Bone marrow (tissue), 2 donors: ENCODE measurements around the gene AHSA1.

ENCODE experiments used
- DNase-seq, 2 donors: peaks; one replicate each; lab custom pipeline; 2025; lab: John Stamatoyannopoulos, UW

The AHSA1 gene

GRCh38 chr14:77508876-77509275, 51.0 kb downstream of the AHSA1 start:
- no peak for DNase-seq

DNA sequence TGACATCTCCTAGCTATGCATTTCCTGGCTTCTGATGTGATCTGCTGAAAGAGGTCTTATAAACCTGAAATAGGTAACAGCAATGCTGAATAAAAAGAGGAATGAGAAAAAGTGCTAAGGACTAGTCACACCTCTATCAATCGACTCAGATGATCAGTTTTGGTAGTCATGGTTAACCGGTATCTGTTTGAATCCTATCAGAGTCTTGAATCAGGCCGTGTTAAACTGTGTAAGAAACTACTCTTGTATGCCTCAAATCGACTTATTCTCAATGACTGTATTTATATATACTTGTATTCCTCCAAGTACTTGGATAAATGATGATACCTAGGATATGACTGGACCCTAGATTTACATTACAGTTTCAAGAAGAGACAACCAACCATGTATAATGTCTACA, 51.5 kb downstream of the AHSA1 start:
- DNase-seq = no peak

DNA sequence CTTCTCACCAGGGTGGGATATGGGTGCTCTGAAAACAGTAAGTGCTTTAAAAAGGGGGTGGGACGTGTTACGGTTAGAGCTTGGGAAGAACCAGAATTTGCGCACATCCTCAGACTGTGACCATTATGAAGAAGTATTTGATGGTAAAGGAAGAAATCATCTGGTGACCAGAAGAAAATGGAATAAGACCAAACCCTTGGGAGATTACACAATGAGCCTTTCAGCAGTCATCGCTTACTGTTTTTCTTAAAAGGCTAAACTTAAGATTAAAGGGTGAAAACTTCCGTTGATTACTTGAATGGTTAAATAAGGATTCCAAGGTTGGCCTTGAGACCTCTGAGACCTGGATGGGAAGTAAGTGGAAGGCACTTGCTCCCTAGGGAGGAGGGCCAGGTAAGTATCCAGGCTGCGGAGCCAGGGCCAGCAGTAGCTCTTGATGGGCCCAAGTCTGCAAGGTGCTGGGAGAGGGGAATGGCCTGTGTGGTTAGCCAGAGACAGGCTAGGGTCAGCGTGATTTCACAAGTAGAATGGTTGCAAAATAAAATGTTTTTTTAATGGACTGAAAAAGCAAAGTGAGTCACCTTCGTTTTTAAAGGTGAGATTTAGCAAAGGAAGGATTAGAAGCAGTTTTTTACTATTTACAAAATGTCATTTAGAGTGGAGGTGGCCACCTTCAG, 53.7 kb downstream of the AHSA1 start:
- no peak for DNase-seq

DNA sequence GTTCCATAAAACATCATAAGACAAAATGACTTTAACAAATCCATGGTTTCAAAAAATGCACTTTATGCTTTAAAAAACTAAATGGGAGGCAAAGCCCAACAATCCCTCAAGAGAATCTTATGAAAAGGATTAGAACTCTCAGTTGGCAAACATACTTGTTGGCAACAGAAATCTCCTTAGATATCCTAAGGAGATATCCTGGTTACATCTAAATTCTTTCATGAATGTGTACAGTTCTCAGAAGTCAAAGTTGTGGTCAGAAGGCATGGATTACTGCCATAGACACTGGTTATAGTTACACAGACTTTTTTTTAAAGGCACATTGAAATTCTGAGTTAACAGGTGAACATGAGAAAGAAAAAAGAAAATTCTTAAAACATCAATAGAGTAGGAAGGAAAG, 58.2 kb downstream of the AHSA1 start:
- no peak for DNase-seq
